ENCODE data around the gene HOXB8. TPM values are rescaled to one million over a fixed set of nuclear protein-coding genes. Genes with fewer than 3 reads are reported as not detected.
A peak's percentile ranks its signal among the peaks of the same experiment; 100 is the strongest.

HOXB8 gene
- total and polyA plus RNA-seq, 2 of the 13 experiments (the other 11 are each of a cell fraction or from before 2014, with no cell fraction given): not detected

GRCh38 chr17:48642843-48643696 is 28.0 kb upstream of the HOXB8 start:
- H2AFZ ChIP-seq (ENCODE audit: low read length): no peak overlapping the region
- intact Hi-C loops (cut with micrococcal nuclease; ENCODE audit: unreplicated experiment): no loop called here
- in situ Hi-C loops (cut with HindIII; ENCODE audit: extremely low pct_ligation_motif_present, low pct_unique_long_range_greater_than_20kb): no loop called here
- no peak overlapping the region for H3K4me2 ChIP-seq (ENCODE audit: low read depth, low read length)
- WGBS (ENCODE audit: low lambda C conversion rate): 4% methylated on average over 19 of the region's 23 CpGs
- TF ChIP-seq ZNF878 (CRISPR knock-in tag; IDR thresholded peaks at IDR 0.05): no peak
- no peak for TF ChIP-seq ZNF644 (CRISPR knock-in tag; IDR thresholded peaks at IDR 0.05; ENCODE audit: low read depth)
- TF ChIP-seq NFYB (CRISPR knock-in tag; IDR thresholded peaks at IDR 0.05): no peak
- TF ChIP-seq EZH2 (conservative IDR thresholded peaks at IDR 0.05; ENCODE audit: low read depth, low read length): 0 out of 2 replicates have a peak, but pooled peaks have one; percentile 26
- no peak for TF ChIP-seq ATM (IDR thresholded peaks at IDR 0.05; ENCODE audit: borderline replicate concordance)
- no peak for TF ChIP-seq STAT5B (CRISPR knock-in tag; IDR thresholded peaks at IDR 0.05)
- 0 out of 2 replicates have a peak, but pooled peaks have one; percentile 4 for TF ChIP-seq MTA1 (CRISPR knock-in tag; IDR thresholded peaks at IDR 0.05; ENCODE audit: borderline replicate concordance)
- TF ChIP-seq ZNF569 (CRISPR knock-in tag; IDR thresholded peaks at IDR 0.05; ENCODE audit: borderline replicate concordance): no peak
- TF ChIP-seq CENPT (CRISPR knock-in tag; IDR thresholded peaks at IDR 0.05; ENCODE audit: low read depth): no peak
- no peaks in the 10 kb centered on the region for H3K36me3 ChIP-seq (replicated peaks in 1 of 2; ENCODE audit: control insufficient read depth in 1 of 2, insufficient read depth in 2 of 2, low read length in 2 of 2)
- POLR2A ChIA-PET: no interaction called here
- CTCF ChIA-PET (ENCODE audit: low intra/inter-chr PET ratio, low total read pairs): no interaction called here
- no peak overlapping the region for H3K9ac ChIP-seq (ENCODE audit: insufficient read depth, low read depth, low read length)
- no peak for FAIRE-seq
- H3K27me3 ChIP-seq (ENCODE audit: control insufficient read depth in 1 of 2, insufficient read depth in 2 of 2, low read length in 2 of 2): peaks cover 27 to 99% of the 10 kb centered on the region in 2 experiments
- ATAC-seq: no peak
- H3K79me2 ChIP-seq (ENCODE audit: insufficient read depth, low read length): no peaks in the 10 kb centered on the region
- no TSS peak for BruUV-seq (replicated peaks)
- no peak for DNase-seq (ENCODE audit: low spot score)
- H4K20me1 ChIP-seq (ENCODE audit: insufficient read depth, low read length): no peaks in the 10 kb centered on the region; the same call in 1 of the 2 replicates
- no peak overlapping the region for H3K4me3 ChIP-seq (replicated peaks in 1 of 3; ENCODE audit: insufficient read depth in 1 of 3, low read depth in 2 of 3, low read length in 3 of 3)
- no peak overlapping the region for H3K27ac ChIP-seq (ENCODE audit: extremely low read length, insufficient read depth, low read length)
- no peaks in the 10 kb centered on the region for H3K9me3 ChIP-seq (ENCODE audit: low read length)
- no peaks in the 10 kb centered on the region for H3K4me1 ChIP-seq (ENCODE audit: insufficient read depth, low read length)

All from HepG2 (cell line).